H9 (cell line): ENCODE results near the gene LRTM2. TPM values are rescaled to one million over a fixed set of nuclear protein-coding genes. Genes with fewer than 3 reads are reported as not detected.

ENCODE experiments used
- DNase-seq: peaks from one replicate; pipeline ENCODE4 v3.0.0-alpha.2; 2017
- H2AFZ ChIP-seq: one replicate; pipeline ENCODE4 v1.6.1; 2013; ENCODE audit warnings: mild to moderate bottlenecking, low read length, control low read depth, moderate library complexity
- H2AK5ac ChIP-seq: 2 replicates; pipeline ENCODE4 v1.6.1; 2013; ENCODE audit warnings: low read length, control low read depth, mixed read lengths; ENCODE audit not compliant: insufficient read length
- H2BK120ac ChIP-seq: one replicate; pipeline ENCODE4 v1.6.1; 2013; ENCODE audit warnings: low read depth, mild to moderate bottlenecking, low read length, control low read depth, inconsistent platforms; ENCODE audit not compliant: poor library complexity, severe bottlenecking
- H2BK12ac ChIP-seq: 2 replicates; pipeline ENCODE4 v1.6.1; 2013; ENCODE audit warnings: low read length, control low read depth, mixed read lengths, low read depth; ENCODE audit not compliant: insufficient read length
- H2BK15ac ChIP-seq: 2 replicates; pipeline ENCODE4 v1.6.1; 2013; ENCODE audit warnings: low read depth, low read length, control low read depth
- H2BK20ac ChIP-seq: one replicate; pipeline ENCODE4 v1.6.1; 2013; ENCODE audit warnings: low read depth, mild to moderate bottlenecking, low read length, control low read depth, inconsistent platforms; ENCODE audit not compliant: poor library complexity, severe bottlenecking
- H2BK5ac ChIP-seq: 2 replicates; pipeline ENCODE4 v1.6.1; 2013; ENCODE audit warnings: low read length, control low read depth, mixed read lengths; ENCODE audit not compliant: insufficient read length
- H3K14ac ChIP-seq: 2 replicates; pipeline ENCODE4 v1.6.1; 2013; ENCODE audit warnings: low read length, control low read depth; ENCODE audit not compliant: insufficient read depth
- H3K18ac ChIP-seq: 2 replicates; pipeline ENCODE4 v1.6.1; 2013; ENCODE audit warnings: low read depth, mild to moderate bottlenecking, mixed read lengths, low read length, control low read depth; ENCODE audit not compliant: insufficient read length
- H3K23ac ChIP-seq: 2 replicates; pipeline ENCODE4 v1.6.1; 2013; ENCODE audit warnings: low read length, control low read depth, mixed read lengths, low read depth; ENCODE audit not compliant: insufficient read length
- H3K23me2 ChIP-seq: 2 replicates; pipeline ENCODE4 v1.6.1; 2013; ENCODE audit warnings: low read depth, mild to moderate bottlenecking, mixed read lengths, low read length, control low read depth; ENCODE audit not compliant: insufficient read length, poor library complexity, severe bottlenecking
- H3K27ac ChIP-seq: 2 replicates; pipeline ENCODE4 v1.5.1; 2013; ENCODE audit warnings: low read length, control low read depth, mixed read lengths, low read depth; ENCODE audit not compliant: insufficient read length
- H3K27me3 ChIP-seq: 2 replicates; pipeline ENCODE4 v1.6.1; 2013; ENCODE audit warnings: low read length, control low read depth, inconsistent platforms; ENCODE audit not compliant: insufficient read depth
- H3K4ac ChIP-seq: 2 replicates; pipeline ENCODE4 v1.6.1; 2013; ENCODE audit warnings: low read depth, mild to moderate bottlenecking, control low read depth, inconsistent platforms, low read length, moderate library complexity
- H3K4me1 ChIP-seq: 2 replicates; pipeline ENCODE4 v1.6.1; 2013; ENCODE audit warnings: low read length, control low read depth, inconsistent platforms; ENCODE audit not compliant: insufficient read depth
- H3K4me2 ChIP-seq: 2 replicates; pipeline ENCODE4 v1.6.1; 2013; ENCODE audit warnings: low read length, control low read depth, mixed read lengths; ENCODE audit not compliant: insufficient read length, insufficient read depth
- H3K56ac ChIP-seq: 2 replicates; pipeline ENCODE4 v1.6.1; 2013; ENCODE audit warnings: low read depth, mild to moderate bottlenecking, mixed read lengths, low read length, control low read depth; ENCODE audit not compliant: insufficient read length
- H3K79me1 ChIP-seq: 2 replicates; pipeline ENCODE4 v1.6.1; 2013; ENCODE audit warnings: low read depth, mild to moderate bottlenecking, moderate library complexity, low read length, control low read depth, inconsistent platforms; ENCODE audit not compliant: insufficient read depth, poor library complexity, severe bottlenecking
- H3K79me2 ChIP-seq: 2 replicates; pipeline ENCODE4 v1.6.1; 2013; ENCODE audit warnings: low read length, control low read depth, inconsistent platforms; ENCODE audit not compliant: insufficient read depth
- H3K9ac ChIP-seq: 2 replicates; pipeline ENCODE4 v1.6.1; 2013; ENCODE audit warnings: low read length, control low read depth, mixed read lengths; ENCODE audit not compliant: insufficient read length; ENCODE audit errors: extremely low read depth
- H3K9me3 ChIP-seq: one replicate; pipeline ENCODE4 v1.6.1; 2013; ENCODE audit warnings: low read depth, low read length, inconsistent platforms; ENCODE audit not compliant: control insufficient read depth
- H3T11ph ChIP-seq: one replicate; pipeline ENCODE4 v1.6.1; 2013; ENCODE audit warnings: mild to moderate bottlenecking, low read length, control low read depth, inconsistent platforms
- H4K20me1 ChIP-seq: one replicate; pipeline ENCODE4 v1.6.1; 2013; ENCODE audit not compliant: control insufficient read depth, insufficient read length, insufficient read depth
- H4K5ac ChIP-seq: 2 replicates; pipeline ENCODE4 v1.6.1; 2013; ENCODE audit warnings: low read depth, mild to moderate bottlenecking, mixed read lengths, low read length, control low read depth; ENCODE audit not compliant: insufficient read length
- H4K8ac ChIP-seq: replicated peaks from 2 replicates; pipeline ENCODE4 v1.6.1; 2013; ENCODE audit warnings: low read length, control low read depth, mixed read lengths, low read depth; ENCODE audit not compliant: insufficient read length
- H4K91ac ChIP-seq: 2 replicates; pipeline ENCODE4 v1.6.1; 2013; ENCODE audit warnings: low read depth, mild to moderate bottlenecking, moderate library complexity, mixed read lengths, low read length, control low read depth; ENCODE audit not compliant: insufficient read length
- H3K27ac Mint-ChIP-seq, 3 experiments: 2 replicates in 2 of 3; 3 replicates in 1 of 3; pipeline ENCODE4 v1.8.0; 2020 to 2021; ENCODE audit warnings: mixed read lengths in 3 of 3, mild to moderate bottlenecking in 1 of 3, moderate library complexity in 1 of 3
- H3K27me3 Mint-ChIP-seq: 2 replicates; pipeline ENCODE4 v1.8.0; 2021; ENCODE audit warnings: low read depth, mild to moderate bottlenecking, moderate library complexity, mixed read lengths
- H3K36me3 Mint-ChIP-seq, 3 experiments: 2 replicates in 2 of 3; 3 replicates in 1 of 3; pipeline ENCODE4 v1.8.0; 2020 to 2021; ENCODE audit warnings: low read depth in 3 of 3, mixed read lengths in 3 of 3; ENCODE audit not compliant: insufficient read depth in 1 of 3
- H3K4me1 Mint-ChIP-seq, 2 experiments: 2 replicates each; pipeline ENCODE4 v1.8.0; 2020; ENCODE audit warnings: mixed read lengths in 2 of 2
- H3K4me3 Mint-ChIP-seq, 2 experiments: 2 replicates in 1 of 2; 3 replicates in 1 of 2; pipeline ENCODE4 v1.8.0; 2020 to 2021; ENCODE audit warnings: mild to moderate bottlenecking in 2 of 2, mixed read lengths in 2 of 2, moderate library complexity in 1 of 2
- H3K9me3 Mint-ChIP-seq, 2 experiments: 2 replicates in 1 of 2; 3 replicates in 1 of 2; pipeline ENCODE4 v1.8.0; 2020; ENCODE audit warnings: mild to moderate bottlenecking in 2 of 2, mixed read lengths in 2 of 2, moderate library complexity in 1 of 2
- WGBS: extraction: QIAGEN DNeasy Blood & Tissue Kit; methylation state at CpG from one replicate; pipeline ENCODE4 v1.1.7; 2013; ENCODE audit warnings: missing lambda C conversion rate, low lambda C conversion rate, mixed read lengths; ENCODE audit not compliant: insufficient read length; ENCODE audit errors: extremely low coverage; 5-methylcytosine and 5-hydroxymethylcytosine counted together
- total RNA-seq: library from RNA; stranded (reverse); gene quantifications from 2 replicates; pipeline ENCODE4 v1.2.1, GENCODE V29; 2021
- TF ChIP-seq, protein P1 (sequence below): fragments of 200-600 bp; sonication (generic); conservative IDR thresholded peaks from 3 replicates; pipeline ENCODE4 v1.8.0; 2021; ENCODE audit warnings: antibody characterized with exemption, mild to moderate bottlenecking

Gene LRTM2
- total RNA-seq, 1 experiment from 2014 or later, result not detected

DNA sequence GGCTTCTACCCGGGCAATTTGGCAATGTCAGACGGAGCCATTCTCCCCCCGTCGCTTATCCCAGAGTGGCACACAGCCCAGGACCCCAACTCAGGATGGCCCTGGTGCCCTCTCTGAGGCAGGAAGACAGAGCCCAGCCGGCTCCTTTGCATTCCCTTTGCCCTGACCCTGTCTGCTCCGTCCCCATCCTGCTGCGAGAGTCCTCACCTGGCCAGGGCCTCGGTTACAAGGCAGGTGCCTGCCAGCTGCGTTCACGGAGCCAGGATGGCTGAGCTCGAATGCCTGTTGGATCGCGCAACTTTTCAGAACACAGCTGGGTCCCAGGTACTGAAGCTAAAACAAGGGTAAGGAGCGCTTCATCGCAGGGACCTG is 18.6 kb downstream of the LRTM2 start:
- H3K9me3 Mint-ChIP-seq, result no peaks in the 10 kb centered on the region; a peak in 1 of 5 replicates
- peak overlapping the region in 1 of 3 experiments; percentile 82; a peak in 1 of 7 replicates for H3K27ac Mint-ChIP-seq

More for the DNA sequence above, 18.6 kb downstream of the LRTM2 start:
- Histone ChIP-seq H3K27me3 (no peaks in the 10 kb centered on the region), H2BK5ac (no peak overlapping the region), H3K4ac (no peak overlapping the region), H3T11ph (no peak overlapping the region), H2BK12ac (no peak overlapping the region), H3K27ac (no peak overlapping the region), H2BK15ac (no peak overlapping the region), H3K23me2 (no peaks in the 10 kb centered on the region), H2AFZ (no peak overlapping the region), H4K91ac (no peak overlapping the region), H4K8ac (no peak overlapping the region), H3K4me2 (no peak overlapping the region), H3K4me1 (no peaks in the 10 kb centered on the region; the same call in 1 of the 2 replicates), H3K23ac (no peak overlapping the region), H2AK5ac (no peak overlapping the region), H3K14ac (no peak overlapping the region), H2BK120ac (no peak overlapping the region), H4K5ac (no peak overlapping the region), H3K79me1 (no peaks in the 10 kb centered on the region), H2BK20ac (no peak overlapping the region), H3K79me2 (no peaks in the 10 kb centered on the region), H3K56ac (no peak overlapping the region), H3K9ac (no peak overlapping the region), H4K20me1 (no peaks in the 10 kb centered on the region), H3K18ac (no peak overlapping the region), H3K9me3 (no peaks in the 10 kb centered on the region)
- Mint-ChIP-seq H3K27me3 (peaks cover 8% of the 10 kb centered on the region), H3K4me3 (no peak overlapping the region), H3K4me1 (peaks cover 19 to 49% of the 10 kb centered on the region in 2 experiments), H3K36me3 (no peaks in the 10 kb centered on the region)
- TF ChIP-seq, protein P1, sequence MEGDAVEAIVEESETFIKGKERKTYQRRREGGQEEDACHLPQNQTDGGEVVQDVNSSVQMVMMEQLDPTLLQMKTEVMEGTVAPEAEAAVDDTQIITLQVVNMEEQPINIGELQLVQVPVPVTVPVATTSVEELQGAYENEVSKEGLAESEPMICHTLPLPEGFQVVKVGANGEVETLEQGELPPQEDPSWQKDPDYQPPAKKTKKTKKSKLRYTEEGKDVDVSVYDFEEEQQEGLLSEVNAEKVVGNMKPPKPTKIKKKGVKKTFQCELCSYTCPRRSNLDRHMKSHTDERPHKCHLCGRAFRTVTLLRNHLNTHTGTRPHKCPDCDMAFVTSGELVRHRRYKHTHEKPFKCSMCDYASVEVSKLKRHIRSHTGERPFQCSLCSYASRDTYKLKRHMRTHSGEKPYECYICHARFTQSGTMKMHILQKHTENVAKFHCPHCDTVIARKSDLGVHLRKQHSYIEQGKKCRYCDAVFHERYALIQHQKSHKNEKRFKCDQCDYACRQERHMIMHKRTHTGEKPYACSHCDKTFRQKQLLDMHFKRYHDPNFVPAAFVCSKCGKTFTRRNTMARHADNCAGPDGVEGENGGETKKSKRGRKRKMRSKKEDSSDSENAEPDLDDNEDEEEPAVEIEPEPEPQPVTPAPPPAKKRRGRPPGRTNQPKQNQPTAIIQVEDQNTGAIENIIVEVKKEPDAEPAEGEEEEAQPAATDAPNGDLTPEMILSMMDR, result no peak
- no peak for DNase-seq
- no CpG with 5 or more reads among the region's 15 CpGs for WGBS
